A549 (cell line): ENCODE measurements around the gene TYMS. TPM values are rescaled to one million over a fixed set of nuclear protein-coding genes. Genes with fewer than 3 reads are reported as not detected.

Experiments used
- ATAC-seq, 2 experiments: fragments of 200-7000 bp in 1 of 2; fragments of >200 bp in 1 of 2; cut with Nextera tagmentation in 1 of 2; cut with Tn5 transposase in 1 of 2; 3 replicates each; pipeline versions ENCODE4 v1.8.0 to v1.9.1; 2018 to 2020; ENCODE audit warnings: mild to moderate bottlenecking in 1 of 2, moderate library complexity in 1 of 2
- CTCF ChIA-PET: fragments of 300-600 bp; sonication (Branson Sonifier 250); formaldehyde crosslinking; extraction: SDS; loops from one replicate; lab custom pipeline; 2021; ENCODE audit warnings: antibody characterized with exemption, inconsistent platforms; lab: Yijun Ruan, JAX
- POLR2A ChIA-PET: fragments of 350-600 bp; formaldehyde crosslinking; extraction: SDS; loops from one replicate; lab custom pipeline; 2021; ENCODE audit warnings: antibody characterized with exemption, inconsistent platforms; lab: Yijun Ruan, JAX
- DNase-seq, 2 experiments: peaks; one replicate each; pipeline versions ENCODE4 v3.0.0 to v3.0.0-alpha.2; 2011 to 2016; ENCODE audit warnings: low read depth in 1 of 2, low spot score in 1 of 2
- FAIRE-seq: peaks from 2 replicates; lab custom pipeline; 2011; peaks lifted over from hg19 to GRCh38; lab: Jason Lieb, UNC
- H3K27ac ChIP-seq, 2 experiments: fragments of >200 bp; sonication (Bioruptor Twin); formaldehyde crosslinking; 3 replicates each; pipeline ENCODE4 v1.5.1; 2016 to 2017
- H3K4me1 ChIP-seq: fragments of >200 bp; sonication (Bioruptor Twin); formaldehyde crosslinking; 3 replicates; pipeline ENCODE4 v1.6.1; 2016
- H3K4me2 ChIP-seq: fragments of >200 bp; sonication (Bioruptor Twin); formaldehyde crosslinking; 3 replicates; pipeline ENCODE4 v1.6.1; 2016
- H3K4me3 ChIP-seq: fragments of >200 bp; sonication (Bioruptor Twin); formaldehyde crosslinking; 3 replicates; pipeline ENCODE4 v1.5.1; 2016
- H3K9me3 ChIP-seq: fragments of >200 bp; sonication (Bioruptor Twin); formaldehyde crosslinking; 3 replicates; pipeline ENCODE4 v1.6.1; 2016
- CBX2 ChIP-seq: fragments of 200-600 bp; sonication (generic); IDR thresholded peaks from 2 replicates; pipeline ENCODE4 v1.6.1; 2016; ENCODE audit warnings: low read depth, mild to moderate bottlenecking, borderline replicate concordance
- CHD2 ChIP-seq: fragments of 150-350 bp; IDR thresholded peaks from 2 replicates; pipeline ENCODE4 v1.6.1; 2014; ENCODE audit warnings: low read length; ENCODE audit not compliant: partially characterized antibody
- CHD4 ChIP-seq: fragments of 200-600 bp; sonication (generic); IDR thresholded peaks from 2 replicates; pipeline ENCODE4 v1.6.1; 2016; ENCODE audit warnings: antibody characterized with exemption, mild to moderate bottlenecking, borderline replicate concordance
- CTCF ChIP-seq: fragments of >200 bp; sonication (Bioruptor Twin); formaldehyde crosslinking; IDR thresholded peaks from 3 replicates; pipeline ENCODE4 v1.5.1; 2016
- ELK1 ChIP-seq: fragments of 150-350 bp; IDR thresholded peaks from 2 replicates; pipeline ENCODE4 v1.6.1; 2014; ENCODE audit warnings: low read depth, mild to moderate bottlenecking, low read length
- FOXS1 ChIP-seq: fragments of 250-450 bp; sonication (Bioruptor Pico); IDR thresholded peaks from 2 replicates; pipeline ENCODE4 v1.5.0; 2020; ENCODE audit warnings: mild to moderate bottlenecking, moderate library complexity
- GATA3 ChIP-seq: IDR thresholded peaks from 2 replicates; pipeline ENCODE4 v1.6.1; 2012; ENCODE audit warnings: borderline replicate concordance
- HDAC2 ChIP-seq: fragments of 200-600 bp; sonication (generic); IDR thresholded peaks from 2 replicates; pipeline ENCODE4 v1.6.1; 2016
- HEYL ChIP-seq: fragments of 250-450 bp; sonication (Bioruptor Pico); IDR thresholded peaks from 2 replicates; pipeline ENCODE4 v1.8.0; 2021; ENCODE audit warnings: mild to moderate bottlenecking, moderate library complexity
- HOXA7 ChIP-seq: fragments of 250-450 bp; sonication (Bioruptor Pico); IDR thresholded peaks from 2 replicates; pipeline ENCODE4 v1.5.0; 2020; ENCODE audit warnings: mild to moderate bottlenecking, moderate library complexity
- JUN ChIP-seq, 2 experiments: fragments of >200 bp; sonication (Bioruptor Twin); formaldehyde crosslinking; IDR thresholded peaks; 2 replicates in 1 of 2; 3 replicates in 1 of 2; pipeline ENCODE4 v1.6.1; 2016 to 2017
- JUNB ChIP-seq: fragments of >200 bp; sonication (Bioruptor Twin); formaldehyde crosslinking; IDR thresholded peaks from 2 replicates; pipeline ENCODE4 v1.6.1; 2016
- KDM1A ChIP-seq: fragments of 200-600 bp; sonication (generic); IDR thresholded peaks from 2 replicates; pipeline ENCODE4 v1.6.1; 2016; ENCODE audit warnings: low read depth, mild to moderate bottlenecking
- MAFK ChIP-seq: fragments of 450-650 bp; IDR thresholded peaks from 2 replicates; pipeline ENCODE4 v1.6.1; 2014; ENCODE audit not compliant: partially characterized antibody
- NPAS2 ChIP-seq: fragments of 250-450 bp; sonication (Bioruptor Pico); IDR thresholded peaks from 2 replicates; pipeline ENCODE4 v1.8.0; 2022; ENCODE audit warnings: mild to moderate bottlenecking, moderate library complexity, borderline replicate concordance
- NR3C1 ChIP-seq: fragments of >200 bp; sonication (Bioruptor Twin); formaldehyde crosslinking; IDR thresholded peaks from 3 replicates; pipeline ENCODE4 v1.6.1; 2017
- POLR2A ChIP-seq: IDR thresholded peaks from 2 replicates; pipeline ENCODE4 v1.6.1; 2012; ENCODE audit warnings: mild to moderate bottlenecking, low read length
- RARB ChIP-seq: fragments of 250-450 bp; sonication (Bioruptor Pico); IDR thresholded peaks from 2 replicates; pipeline ENCODE4 v1.8.0; 2021; ENCODE audit warnings: mild to moderate bottlenecking, moderate library complexity
- REST ChIP-seq: fragments of 200-600 bp; sonication (generic); IDR thresholded peaks from 2 replicates; pipeline ENCODE4 v1.6.1; 2016; ENCODE audit warnings: antibody characterized with exemption, mild to moderate bottlenecking, moderate library complexity
- RFX5 ChIP-seq: fragments of 450-650 bp; IDR thresholded peaks from 2 replicates; pipeline ENCODE4 v1.7.1; 2014; ENCODE audit warnings: antibody characterized with exemption, mild to moderate bottlenecking, moderate library complexity
- RNF2 ChIP-seq: fragments of 200-600 bp; sonication (generic); IDR thresholded peaks from 2 replicates; pipeline ENCODE4 v1.6.1; 2016; ENCODE audit warnings: low read depth, mild to moderate bottlenecking, antibody characterized with exemption, moderate library complexity, borderline replicate concordance
- SMC3 ChIP-seq: fragments of >200 bp; sonication (Bioruptor Twin); formaldehyde crosslinking; IDR thresholded peaks from 3 replicates; pipeline ENCODE4 v1.6.1; 2018; ENCODE audit warnings: inconsistent platforms
- TFCP2L1 ChIP-seq: fragments of 250-450 bp; sonication (Bioruptor Pico); IDR thresholded peaks from 2 replicates; pipeline ENCODE4 v1.5.0; 2021; ENCODE audit warnings: mild to moderate bottlenecking
- WGBS: methylation state at CpG from one replicate; pipeline ENCODE4 v1.1.6; 2017; ENCODE audit errors: missing lambda C conversion rate; 5-methylcytosine and 5-hydroxymethylcytosine counted together
- polyA plus RNA-seq, 4 experiments: library from polyadenylated mRNA; depleted of rRNA in 3 of 4; stranded (reverse); fragments of >200 nt; fragmentation: RNase III in 1 of 4; extraction: RNeasy Plus Mini Kit Qiagen cat#74134 plus additional on column Dnase treatment in 1 of 4; gene quantifications; 2 replicates in 3 of 4; 3 replicates in 1 of 4; pipeline ENCODE4 v1.2.3, GENCODE V29; 2011 to 2017
- TF ChIP-seq, protein P1 (sequence below): fragments of 250-450 bp; sonication (Bioruptor Pico); IDR thresholded peaks from 2 replicates; pipeline ENCODE4 v1.5.0; 2020; ENCODE audit warnings: low read depth, mild to moderate bottlenecking, moderate library complexity
- TF ChIP-seq, protein P2 (sequence below): IDR thresholded peaks from 2 replicates; pipeline ENCODE4 v1.6.1; 2012; ENCODE audit warnings: low read depth, borderline replicate concordance
- TF ChIP-seq, protein P3 (sequence below): fragments of 250-450 bp; sonication (Bioruptor Pico); IDR thresholded peaks from 2 replicates; pipeline ENCODE4 v1.5.0; 2021; ENCODE audit warnings: mild to moderate bottlenecking, moderate library complexity, borderline replicate concordance

TYMS gene
- polyA plus RNA-seq, 2 of the 4 experiments (the other 2 are of a cell fraction), result 118 to 173 TPM

DNA sequence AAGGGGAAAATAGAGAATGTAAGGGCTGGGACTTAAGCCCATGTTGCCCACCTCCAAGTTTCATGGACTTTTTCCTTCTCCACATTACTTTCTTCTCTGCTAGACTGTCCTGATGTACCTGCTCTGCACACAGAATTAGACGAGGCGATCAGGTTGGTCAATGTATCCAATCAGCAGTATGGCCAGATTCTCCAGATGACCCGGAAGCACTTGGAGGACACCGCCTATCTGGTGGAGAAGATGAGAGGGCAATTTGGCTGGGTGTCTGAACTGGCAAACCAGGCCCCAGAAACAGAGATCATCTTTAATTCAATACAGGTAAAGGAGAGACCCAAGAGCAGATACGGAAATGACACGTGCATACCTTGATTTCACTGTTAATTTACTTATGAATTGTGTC lies 16.2 kb upstream of the TYMS start:
- 90% methylated on average over 6 of the region's 6 CpGs for WGBS
- ChIA-PET CTCF (interaction anchor here (0.7 kb wide), 1 partner anchor 13 kb away, joined by 4 read pairs; no protein-coding TSS in a partner anchor), POLR2A (no interaction called here)
- DNase-seq (no peak), FAIRE-seq (no peak), ATAC-seq (no peak)
- TF ChIP-seq CTCF, result no peak
- TF ChIP-seq HEYL (CRISPR knock-in tag), result no peak
- no peak for TF ChIP-seq KDM1A
- no peak for TF ChIP-seq CBX2
- no peak for TF ChIP-seq REST
- no peak for TF ChIP-seq RFX5
- TF ChIP-seq NPAS2, result no peak
- TF ChIP-seq NR3C1, result no peak
- TF ChIP-seq TFCP2L1, result no peak
- no peak for TF ChIP-seq JUNB
- Histone ChIP-seq H3K27ac (no peak overlapping the region), H3K4me1 (no peaks in the 10 kb centered on the region), H3K9me3 (no peaks in the 10 kb centered on the region), H3K4me3 (no peak overlapping the region), H3K4me2 (no peak overlapping the region)

GRCh38 chr18:644395-645004 lies 13.0 kb upstream of the TYMS start:
- Histone ChIP-seq H3K9me3 (no peaks in the 10 kb centered on the region), H3K4me3 (no peak overlapping the region), H3K27ac (no peak overlapping the region), H3K4me2 (no peak overlapping the region), H3K4me1 (peaks cover 5% of the 10 kb centered on the region; the same call in 2 of the 3 replicates)
- FAIRE-seq (no peak), DNase-seq (no peak), ATAC-seq (peak; percentile 54 to 63; a peak in 3 of 6 replicates)
- ChIA-PET POLR2A (no interaction called here), CTCF (interaction anchor here (1.4 to 2.0 kb wide), 2 partner anchors 13 to 20 kb away, joined by 4 to 6 read pairs; no protein-coding TSS in a partner anchor)
- 35% methylated on average over 2 of the region's 2 CpGs for WGBS
- TF ChIP-seq CHD2 (no peak), HOXA7 (no peak), JUN (IDR thresholded peaks at IDR 0.05) (no peak), POLR2A (no peak), GATA3 (no peak), RFX5 (no peak), NPAS2 (no peak), RARB (CRISPR knock-in tag) (no peak), SMC3 (no peak), RNF2 (no peak), MAFK (no peak), HDAC2 (no peak), FOXS1 (CRISPR knock-in tag) (no peak), CHD4 (no peak), ELK1 (no peak)
- TF ChIP-seq, protein P1, sequence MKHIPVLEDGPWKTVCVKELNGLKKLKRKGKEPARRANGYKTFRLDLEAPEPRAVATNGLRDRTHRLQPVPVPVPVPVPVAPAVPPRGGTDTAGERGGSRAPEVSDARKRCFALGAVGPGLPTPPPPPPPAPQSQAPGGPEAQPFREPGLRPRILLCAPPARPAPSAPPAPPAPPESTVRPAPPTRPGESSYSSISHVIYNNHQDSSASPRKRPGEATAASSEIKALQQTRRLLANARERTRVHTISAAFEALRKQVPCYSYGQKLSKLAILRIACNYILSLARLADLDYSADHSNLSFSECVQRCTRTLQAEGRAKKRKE (CRISPR knock-in tag), result no peak
- TF ChIP-seq, protein P2, sequence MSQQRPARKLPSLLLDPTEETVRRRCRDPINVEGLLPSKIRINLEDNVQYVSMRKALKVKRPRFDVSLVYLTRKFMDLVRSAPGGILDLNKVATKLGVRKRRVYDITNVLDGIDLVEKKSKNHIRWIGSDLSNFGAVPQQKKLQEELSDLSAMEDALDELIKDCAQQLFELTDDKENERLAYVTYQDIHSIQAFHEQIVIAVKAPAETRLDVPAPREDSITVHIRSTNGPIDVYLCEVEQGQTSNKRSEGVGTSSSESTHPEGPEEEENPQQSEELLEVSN, result no peak
- TF ChIP-seq, protein P3, sequence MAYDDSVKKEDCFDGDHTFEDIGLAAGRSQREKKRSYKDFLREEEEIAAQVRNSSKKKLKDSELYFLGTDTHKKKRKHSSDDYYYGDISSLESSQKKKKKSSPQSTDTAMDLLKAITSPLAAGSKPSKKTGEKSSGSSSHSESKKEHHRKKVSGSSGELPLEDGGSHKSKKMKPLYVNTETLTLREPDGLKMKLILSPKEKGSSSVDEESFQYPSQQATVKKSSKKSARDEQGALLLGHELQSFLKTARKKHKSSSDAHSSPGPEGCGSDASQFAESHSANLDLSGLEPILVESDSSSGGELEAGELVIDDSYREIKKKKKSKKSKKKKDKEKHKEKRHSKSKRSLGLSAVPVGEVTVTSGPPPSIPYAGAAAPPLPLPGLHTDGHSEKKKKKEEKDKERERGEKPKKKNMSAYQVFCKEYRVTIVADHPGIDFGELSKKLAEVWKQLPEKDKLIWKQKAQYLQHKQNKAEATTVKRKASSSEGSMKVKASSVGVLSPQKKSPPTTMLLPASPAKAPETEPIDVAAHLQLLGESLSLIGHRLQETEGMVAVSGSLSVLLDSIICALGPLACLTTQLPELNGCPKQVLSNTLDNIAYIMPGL, result no peak
